Naive thymus-derived CD8-positive, alpha-beta T cell (primary cell): Measurements from ENCODE around the gene FAT2. TPM values are rescaled to one million over a fixed set of nuclear protein-coding genes. Genes with fewer than 3 reads are reported as not detected.

ENCODE experiments used
- ATAC-seq, 2 donors: fragments of 150-1000 bp; cut with Tn5 transposase in 1 of 2; sonication (Bioruptor Pico), chemical (Tn5 transposase) in 1 of 2; 1 replicate in 1 of 2; 2 replicates in 1 of 2; pipeline ENCODE4 v1.10.0; 2021; ENCODE audit warnings: mild to moderate bottlenecking in 2 of 2, moderate library complexity in 2 of 2
- POLR2A ChIA-PET: fragments of 350-600 bp; sonication (Branson Sonifier 250); formaldehyde crosslinking; loops from one replicate; lab custom pipeline; 2021; ENCODE audit warnings: antibody characterized with exemption; lab: Charles Lee
- DNase-seq, 10 donors: peaks; one replicate each; pipeline versions ENCODE4 v3.0.0 to v3.0.0-alpha.2; 2020 to 2022
- H3K27ac Mint-ChIP-seq, 10 donors: one replicate each; pipeline ENCODE4 v1.8.0; 2020 to 2022; ENCODE audit warnings: mild to moderate bottlenecking in 10 of 10, mixed read lengths in 10 of 10, moderate library complexity in 4 of 10, inconsistent platforms in 1 of 10
- H3K27me3 Mint-ChIP-seq, 5 donors: one replicate each; pipeline ENCODE4 v1.8.0; 2021 to 2022; ENCODE audit warnings: mixed read lengths in 5 of 5
- H3K36me3 Mint-ChIP-seq, 3 donors: one replicate each; pipeline ENCODE4 v1.8.0; 2020 to 2022; ENCODE audit warnings: mixed read lengths in 3 of 3, mild to moderate bottlenecking in 2 of 3, inconsistent platforms in 1 of 3
- H3K4me1 Mint-ChIP-seq, 4 donors: one replicate each; pipeline ENCODE4 v1.8.0; 2021 to 2022; ENCODE audit warnings: mixed read lengths in 4 of 4
- H3K4me3 Mint-ChIP-seq, 10 donors: one replicate each; pipeline ENCODE4 v1.8.0; 2020 to 2022; ENCODE audit warnings: mild to moderate bottlenecking in 10 of 10, mixed read lengths in 10 of 10, moderate library complexity in 6 of 10, inconsistent platforms in 1 of 10
- H3K9me3 Mint-ChIP-seq, 9 donors: one replicate each; pipeline ENCODE4 v1.8.0; 2020 to 2022; ENCODE audit warnings: mixed read lengths in 9 of 9, mild to moderate bottlenecking in 3 of 9, inconsistent platforms in 1 of 9, moderate library complexity in 1 of 9
- polyA plus RNA-seq, 3 donors: library from polyadenylated mRNA; unstranded; fragments of 300-500 nt; fragmentation: Illumina TruSeq; gene quantifications; one replicate each; pipeline ENCODE4 v1.2.3, GENCODE V29; 2021
- total RNA-seq, 8 experiments: library from RNA in 2 of 8; stranded (reverse) in 2 of 8; gene quantifications; one replicate each; pipeline ENCODE4 v1.2.3 and lab custom pipeline; 2021 to 2026

Gene FAT2, protein sequence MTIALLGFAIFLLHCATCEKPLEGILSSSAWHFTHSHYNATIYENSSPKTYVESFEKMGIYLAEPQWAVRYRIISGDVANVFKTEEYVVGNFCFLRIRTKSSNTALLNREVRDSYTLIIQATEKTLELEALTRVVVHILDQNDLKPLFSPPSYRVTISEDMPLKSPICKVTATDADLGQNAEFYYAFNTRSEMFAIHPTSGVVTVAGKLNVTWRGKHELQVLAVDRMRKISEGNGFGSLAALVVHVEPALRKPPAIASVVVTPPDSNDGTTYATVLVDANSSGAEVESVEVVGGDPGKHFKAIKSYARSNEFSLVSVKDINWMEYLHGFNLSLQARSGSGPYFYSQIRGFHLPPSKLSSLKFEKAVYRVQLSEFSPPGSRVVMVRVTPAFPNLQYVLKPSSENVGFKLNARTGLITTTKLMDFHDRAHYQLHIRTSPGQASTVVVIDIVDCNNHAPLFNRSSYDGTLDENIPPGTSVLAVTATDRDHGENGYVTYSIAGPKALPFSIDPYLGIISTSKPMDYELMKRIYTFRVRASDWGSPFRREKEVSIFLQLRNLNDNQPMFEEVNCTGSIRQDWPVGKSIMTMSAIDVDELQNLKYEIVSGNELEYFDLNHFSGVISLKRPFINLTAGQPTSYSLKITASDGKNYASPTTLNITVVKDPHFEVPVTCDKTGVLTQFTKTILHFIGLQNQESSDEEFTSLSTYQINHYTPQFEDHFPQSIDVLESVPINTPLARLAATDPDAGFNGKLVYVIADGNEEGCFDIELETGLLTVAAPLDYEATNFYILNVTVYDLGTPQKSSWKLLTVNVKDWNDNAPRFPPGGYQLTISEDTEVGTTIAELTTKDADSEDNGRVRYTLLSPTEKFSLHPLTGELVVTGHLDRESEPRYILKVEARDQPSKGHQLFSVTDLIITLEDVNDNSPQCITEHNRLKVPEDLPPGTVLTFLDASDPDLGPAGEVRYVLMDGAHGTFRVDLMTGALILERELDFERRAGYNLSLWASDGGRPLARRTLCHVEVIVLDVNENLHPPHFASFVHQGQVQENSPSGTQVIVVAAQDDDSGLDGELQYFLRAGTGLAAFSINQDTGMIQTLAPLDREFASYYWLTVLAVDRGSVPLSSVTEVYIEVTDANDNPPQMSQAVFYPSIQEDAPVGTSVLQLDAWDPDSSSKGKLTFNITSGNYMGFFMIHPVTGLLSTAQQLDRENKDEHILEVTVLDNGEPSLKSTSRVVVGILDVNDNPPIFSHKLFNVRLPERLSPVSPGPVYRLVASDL (N-terminal part only)
- total RNA-seq (not detected), polyA plus RNA-seq (under 1 TPM in 1 of 3 donors, not detected in 2; 0.03 TPM), total RNA-seq (lab: John Stamatoyannopoulos, UW) (0 to 0.17 (median 0) reads per million in 6 experiments)

DNA sequence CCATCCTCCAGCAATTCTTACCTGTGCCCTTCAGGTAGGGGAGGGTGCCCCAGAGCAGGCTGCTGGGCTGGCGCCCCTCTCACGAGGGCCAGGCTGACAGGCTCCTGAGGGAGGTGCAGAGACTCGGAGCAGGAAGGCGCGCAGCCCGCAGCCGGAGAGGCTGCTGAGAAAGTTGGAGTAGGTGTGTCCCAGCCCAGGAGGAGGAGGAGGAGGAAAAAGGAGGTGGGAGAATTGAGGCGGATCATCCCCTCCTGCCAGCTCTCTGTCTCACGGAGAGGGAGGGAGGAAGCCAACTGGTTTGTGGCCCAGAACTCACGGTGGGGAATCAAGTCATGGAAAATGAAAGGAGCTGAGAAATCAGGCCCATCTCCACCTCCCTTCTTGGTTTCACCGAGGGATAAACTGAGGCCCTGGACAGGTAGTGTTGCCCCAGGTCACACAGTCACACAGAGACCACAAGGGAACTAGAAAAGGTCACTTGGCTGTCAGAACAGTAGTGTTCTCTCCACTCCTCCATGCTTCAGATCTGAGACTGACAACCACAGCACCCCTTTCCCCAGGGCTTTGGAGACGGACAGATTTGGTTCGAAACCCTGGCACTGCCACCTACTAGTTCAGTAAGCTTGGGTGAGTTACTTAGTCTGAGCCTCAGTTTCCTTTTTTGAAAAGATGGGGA is at the start of gene FAT2:
TSS of gene FAT2 (minus strand) at position 188 of the 676 bp plus-strand sequence. CDS start 22,400 bp downstream, outside the sequence.
- H3K9me3 Mint-ChIP-seq, result no peaks in the 10 kb centered on the region
- peaks cover 0 to 7% (median 0%) of the 10 kb centered on the region in 4 donors for H3K4me1 Mint-ChIP-seq
- POLR2A ChIA-PET, result no interaction called here
- no peaks in the 10 kb centered on the region for H3K36me3 Mint-ChIP-seq
- H3K27me3 Mint-ChIP-seq, result peaks cover 0 to 10% (median 0%) of the 10 kb centered on the region in 5 donors
- no peak for DNase-seq
- H3K27ac Mint-ChIP-seq, result peak within 1 kb of the TSS in 2 of 10 donors; percentile 53 to 58
- no peak for ATAC-seq
- H3K4me3 Mint-ChIP-seq, result no peak within 1 kb of the TSS

DNA sequence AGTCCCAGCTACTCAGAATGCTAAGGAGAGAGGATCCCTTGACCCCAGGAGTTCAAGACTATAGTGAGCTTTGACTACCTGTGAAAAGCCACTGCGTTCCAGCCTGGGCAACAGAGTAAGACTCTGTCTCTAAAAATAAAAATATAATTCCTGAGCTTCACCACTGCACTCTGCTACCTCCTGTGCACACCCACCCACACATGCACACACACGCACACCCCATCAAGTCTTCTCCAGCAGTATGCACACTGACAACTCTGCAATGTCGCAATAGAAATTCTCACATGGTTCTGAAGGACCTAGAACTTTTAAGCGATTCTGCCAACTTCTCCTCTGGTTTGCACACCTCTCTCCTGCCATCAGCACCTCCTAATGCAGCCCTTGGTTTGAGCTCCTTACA is 47.5 kb upstream of the FAT2 start:
- POLR2A ChIA-PET, result no interaction called here
- H3K4me1 Mint-ChIP-seq, result peaks cover 10 to 17% (median 11%) of the 10 kb centered on the region in 4 donors
- ATAC-seq (no peak), DNase-seq (no peak)
- H3K4me3 Mint-ChIP-seq, result no peak overlapping the region
- peaks cover 0 to 2% (median 0%) of the 10 kb centered on the region in 5 donors for H3K27me3 Mint-ChIP-seq
- H3K9me3 Mint-ChIP-seq, result no peaks in the 10 kb centered on the region
- H3K27ac Mint-ChIP-seq, result no peak overlapping the region
- no peaks in the 10 kb centered on the region for H3K36me3 Mint-ChIP-seq

DNA sequence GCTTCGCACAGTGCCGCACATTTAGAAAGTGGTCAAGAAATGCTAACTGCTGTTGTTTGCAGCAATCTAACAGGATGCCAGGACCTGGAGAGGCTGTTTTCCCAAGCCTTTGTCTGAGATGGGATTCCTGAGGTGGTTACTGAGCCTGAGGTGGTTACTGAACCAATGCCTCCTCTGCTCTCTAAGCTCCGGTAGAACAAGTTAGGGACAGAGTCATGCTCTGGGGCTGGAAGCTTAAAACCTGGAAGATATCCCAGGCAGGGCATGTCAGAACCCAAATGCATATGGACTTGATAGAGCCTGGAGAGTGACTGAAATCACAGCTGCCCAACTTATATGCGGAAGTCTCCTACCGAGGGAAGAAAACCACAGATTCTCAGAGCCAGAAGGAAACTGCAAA is 46.5 kb upstream of the FAT2 start:
- peaks cover 10 to 17% (median 11%) of the 10 kb centered on the region in 4 donors for H3K4me1 Mint-ChIP-seq
- no peak overlapping the region for H3K4me3 Mint-ChIP-seq
- ATAC-seq (no peak), DNase-seq (no peak)
- no peak overlapping the region for H3K27ac Mint-ChIP-seq
- no peaks in the 10 kb centered on the region for H3K9me3 Mint-ChIP-seq
- H3K36me3 Mint-ChIP-seq, result no peaks in the 10 kb centered on the region
- peaks cover 0 to 2% (median 0%) of the 10 kb centered on the region in 5 donors for H3K27me3 Mint-ChIP-seq
- POLR2A ChIA-PET, result no interaction called here

DNA sequence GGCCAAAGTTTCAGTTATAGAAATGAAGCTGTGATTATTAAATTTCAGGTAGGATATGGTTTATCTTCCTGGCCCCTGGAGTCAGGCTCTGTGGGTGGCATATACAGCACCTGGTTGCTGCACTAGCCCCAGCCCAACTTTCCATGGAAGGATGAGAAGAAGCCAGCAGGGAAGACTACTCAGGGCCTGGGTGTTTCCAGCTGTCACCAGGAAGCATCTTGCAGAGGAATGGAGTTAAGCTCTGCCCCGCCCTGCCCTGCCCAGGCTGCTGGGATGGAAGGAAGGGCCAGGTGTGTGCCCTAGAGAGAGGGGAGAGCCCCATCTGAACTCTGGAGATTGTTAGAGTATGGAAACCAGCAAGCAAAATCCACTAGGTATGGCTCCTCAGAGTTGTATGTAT is 42.8 kb upstream of the FAT2 start:
- H3K27me3 Mint-ChIP-seq, result peaks cover 0 to 12% (median 5%) of the 10 kb centered on the region in 5 donors
- POLR2A ChIA-PET, result no interaction called here
- no peak for ATAC-seq
- no peaks in the 10 kb centered on the region for H3K36me3 Mint-ChIP-seq
- peaks cover 0 to 7% (median 3%) of the 10 kb centered on the region in 4 donors for H3K4me1 Mint-ChIP-seq
- H3K4me3 Mint-ChIP-seq, result no peak overlapping the region
- no peaks in the 10 kb centered on the region for H3K9me3 Mint-ChIP-seq
- peak overlapping the region in 1 of 10 donors; percentile 62 for H3K27ac Mint-ChIP-seq
- DNase-seq, result no peak

DNA sequence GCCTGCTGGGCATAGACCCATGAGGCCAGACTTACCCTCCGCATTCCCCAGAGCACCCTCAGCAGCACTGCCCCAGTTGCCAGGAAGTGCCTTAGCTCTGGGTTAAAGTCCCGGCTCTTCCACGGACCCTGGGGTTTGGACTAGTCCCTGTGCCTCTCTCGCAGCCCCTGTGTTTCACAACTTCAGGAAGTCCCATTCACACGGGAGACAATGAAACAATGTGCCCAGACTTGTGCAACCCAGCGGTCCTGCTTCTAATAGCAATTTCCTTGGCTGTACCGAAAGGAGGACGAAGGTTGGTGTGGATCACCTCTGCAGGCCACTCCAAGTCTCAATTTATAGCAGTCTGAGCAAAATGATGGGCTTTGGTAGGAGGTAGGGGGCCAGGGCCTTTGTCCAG is 41.8 kb upstream of the FAT2 start:
- no peak for DNase-seq
- Mint-ChIP-seq H3K36me3 (no peaks in the 10 kb centered on the region), H3K4me3 (no peak overlapping the region), H3K4me1 (peaks cover 0 to 5% (median 2%) of the 10 kb centered on the region in 4 donors), H3K9me3 (no peaks in the 10 kb centered on the region), H3K27ac (no peak overlapping the region), H3K27me3 (peaks cover 0 to 12% (median 5%) of the 10 kb centered on the region in 5 donors)
- no peak for ATAC-seq
- POLR2A ChIA-PET, result no interaction called here

DNA sequence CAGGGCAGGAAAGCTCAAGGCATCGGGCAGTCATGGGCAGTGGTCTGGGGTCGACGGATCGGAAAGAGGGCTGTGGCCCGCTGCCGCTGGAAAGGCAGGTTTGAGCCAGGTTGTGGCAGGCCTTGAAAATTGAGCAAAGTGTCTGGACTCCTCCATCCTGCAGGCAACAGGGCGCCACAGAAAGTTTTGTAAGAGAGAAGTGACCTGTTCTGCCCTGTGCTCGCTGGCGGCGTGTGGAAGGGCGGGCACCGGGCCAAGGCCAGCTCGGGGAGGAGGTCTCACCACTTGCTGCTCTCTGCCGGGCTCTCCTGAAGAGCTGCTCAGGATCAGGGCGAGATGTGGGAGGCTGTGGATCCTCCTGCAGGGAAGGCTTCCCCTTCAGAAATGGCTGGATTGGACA is 41.4 kb upstream of the FAT2 start:
- H3K4me1 Mint-ChIP-seq, result peaks cover 0 to 5% (median 2%) of the 10 kb centered on the region in 4 donors
- H3K9me3 Mint-ChIP-seq, result no peaks in the 10 kb centered on the region
- no peak overlapping the region for H3K4me3 Mint-ChIP-seq
- H3K27me3 Mint-ChIP-seq, result peaks cover 0 to 12% (median 5%) of the 10 kb centered on the region in 5 donors
- POLR2A ChIA-PET, result no interaction called here
- ATAC-seq (no peak), DNase-seq (no peak)
- H3K27ac Mint-ChIP-seq, result no peak overlapping the region
- H3K36me3 Mint-ChIP-seq, result no peaks in the 10 kb centered on the region

DNA sequence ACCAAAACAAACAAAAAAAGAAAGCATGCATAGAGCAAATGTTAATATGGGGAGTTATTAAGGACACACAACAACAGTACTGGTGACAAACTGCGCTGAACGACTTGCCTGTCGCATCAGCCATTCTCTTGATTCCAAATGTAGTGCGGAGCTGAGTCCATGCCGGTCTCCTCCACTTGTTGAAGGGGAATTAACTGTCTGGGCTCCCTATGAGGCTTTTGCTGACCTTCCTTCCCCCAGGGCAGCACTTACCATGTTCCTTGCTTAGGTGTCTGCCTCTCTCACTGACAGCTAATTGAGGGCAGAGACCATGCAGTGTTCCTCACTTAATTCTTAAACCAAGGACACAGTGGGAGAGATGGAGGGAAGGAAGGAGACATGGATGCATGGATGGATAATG is 40.8 kb upstream of the FAT2 start:
- Mint-ChIP-seq H3K36me3 (no peaks in the 10 kb centered on the region), H3K9me3 (no peaks in the 10 kb centered on the region), H3K27ac (no peak overlapping the region), H3K27me3 (peaks cover 0 to 12% (median 5%) of the 10 kb centered on the region in 5 donors), H3K4me1 (peaks cover 0 to 5% (median 2%) of the 10 kb centered on the region in 4 donors), H3K4me3 (no peak overlapping the region)
- DNase-seq (no peak), ATAC-seq (no peak)
- POLR2A ChIA-PET, result no interaction called here

DNA sequence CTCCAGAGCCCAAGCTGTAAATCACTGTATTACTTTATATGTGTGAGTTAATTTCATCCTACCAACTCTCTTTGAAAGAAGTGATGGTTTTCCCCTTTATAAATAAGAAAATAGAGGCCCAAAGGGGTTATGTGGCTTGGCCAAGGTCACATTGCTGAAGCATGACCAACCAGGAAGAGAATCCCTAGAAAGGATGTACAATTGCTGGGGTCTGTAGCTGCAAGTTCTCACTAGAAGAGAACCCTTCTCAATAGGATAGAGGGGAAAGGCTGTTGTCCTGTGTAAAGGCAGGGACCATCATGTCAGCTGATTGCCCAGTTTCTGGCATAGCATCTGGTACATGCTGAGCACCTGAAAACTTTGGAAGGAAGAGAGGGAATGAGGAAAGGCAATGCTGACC is 39.0 kb upstream of the FAT2 start:
- POLR2A ChIA-PET, result no interaction called here
- peaks cover 0 to 12% (median 5%) of the 10 kb centered on the region in 5 donors for H3K27me3 Mint-ChIP-seq
- DNase-seq, result no peak

DNA sequence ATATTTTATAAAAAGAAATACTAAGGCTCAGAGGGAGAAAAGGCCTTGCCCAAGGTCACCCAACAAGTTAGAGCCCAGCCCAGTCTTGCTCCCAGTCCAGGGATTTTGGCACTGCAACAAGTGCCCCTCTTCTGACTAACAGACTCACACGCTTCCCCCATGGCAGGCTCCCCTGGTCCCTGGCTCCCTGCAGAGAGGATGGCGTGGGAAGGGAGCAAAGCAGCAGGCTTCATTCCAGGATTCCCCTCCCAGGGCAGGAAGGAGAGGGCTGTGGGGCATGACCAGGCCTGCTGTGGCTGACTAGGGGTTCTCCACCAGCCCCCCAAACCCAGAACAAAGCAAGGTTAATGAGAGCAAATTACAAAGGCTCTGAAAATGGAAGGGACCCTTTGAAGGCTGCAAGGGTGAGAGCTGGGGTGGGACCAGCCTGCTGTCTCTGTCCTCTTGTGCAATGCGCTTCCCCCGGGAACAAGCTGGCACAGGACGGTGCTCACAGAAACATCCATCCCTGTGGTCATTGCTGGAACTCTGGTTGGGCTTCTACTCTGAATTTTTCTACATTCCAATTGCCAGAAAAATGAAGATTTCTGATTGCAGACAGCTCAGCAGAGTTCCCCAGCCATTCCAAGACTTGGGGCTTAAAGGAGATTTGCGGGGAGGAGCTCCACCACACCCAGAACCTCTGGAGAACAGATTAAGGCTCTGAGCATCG is 37.1 kb upstream of the FAT2 start:
- Mint-ChIP-seq H3K9me3 (peaks cover 0 to 2% (median 0%) of the 10 kb centered on the region in 9 donors), H3K36me3 (no peaks in the 10 kb centered on the region)

More for the DNA sequence above, 39.0 kb upstream of the FAT2 start:
- H3K27ac Mint-ChIP-seq, result peak overlapping the region in 3 of 10 donors; percentile 32 to 78 (median 49)
- no peaks in the 10 kb centered on the region for H3K36me3 Mint-ChIP-seq
- no peak overlapping the region for H3K4me3 Mint-ChIP-seq
- no peak for ATAC-seq
- H3K4me1 Mint-ChIP-seq, result peaks cover 0 to 5% (median 2%) of the 10 kb centered on the region in 4 donors
- no peaks in the 10 kb centered on the region for H3K9me3 Mint-ChIP-seq

DNA sequence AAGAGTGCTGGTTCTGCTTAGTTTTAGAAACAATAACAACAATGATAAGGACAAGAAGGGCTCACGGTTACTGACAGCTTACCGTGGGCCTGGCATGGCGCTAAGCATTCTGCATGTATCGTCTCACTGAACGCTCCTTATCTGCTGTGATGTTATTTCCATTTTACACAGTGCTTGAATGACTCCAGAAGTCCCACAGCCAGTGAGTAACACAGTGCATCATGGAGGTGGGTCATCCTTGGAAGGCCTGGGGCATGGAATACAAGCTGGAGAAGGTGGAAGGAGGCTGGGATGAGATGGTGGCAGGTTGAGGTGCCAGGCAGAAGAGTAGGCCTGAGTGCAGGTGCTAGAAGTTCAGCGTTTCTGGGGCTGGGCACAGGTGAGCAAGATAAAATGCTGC is 36.5 kb upstream of the FAT2 start:
- no peaks in the 10 kb centered on the region for H3K36me3 Mint-ChIP-seq
- ATAC-seq (no peak), DNase-seq (no peak)
- H3K4me1 Mint-ChIP-seq, result peaks cover 0 to 6% (median 3%) of the 10 kb centered on the region in 4 donors
- H3K27me3 Mint-ChIP-seq, result peaks cover 0 to 12% (median 5%) of the 10 kb centered on the region in 5 donors
- POLR2A ChIA-PET, result no interaction called here
- H3K27ac Mint-ChIP-seq, result peak overlapping the region in 1 of 10 donors; percentile 54
- peaks cover 0 to 2% (median 0%) of the 10 kb centered on the region in 9 donors for H3K9me3 Mint-ChIP-seq
- no peak overlapping the region for H3K4me3 Mint-ChIP-seq

More for the DNA sequence above, 37.1 kb upstream of the FAT2 start:
- Mint-ChIP-seq H3K4me1 (peaks cover 0 to 5% (median 2%) of the 10 kb centered on the region in 4 donors), H3K4me3 (no peak overlapping the region), H3K27me3 (peaks cover 0 to 12% (median 5%) of the 10 kb centered on the region in 5 donors), H3K27ac (no peak overlapping the region)
- DNase-seq (no peak), ATAC-seq (no peak)
- POLR2A ChIA-PET, result no interaction called here

DNA sequence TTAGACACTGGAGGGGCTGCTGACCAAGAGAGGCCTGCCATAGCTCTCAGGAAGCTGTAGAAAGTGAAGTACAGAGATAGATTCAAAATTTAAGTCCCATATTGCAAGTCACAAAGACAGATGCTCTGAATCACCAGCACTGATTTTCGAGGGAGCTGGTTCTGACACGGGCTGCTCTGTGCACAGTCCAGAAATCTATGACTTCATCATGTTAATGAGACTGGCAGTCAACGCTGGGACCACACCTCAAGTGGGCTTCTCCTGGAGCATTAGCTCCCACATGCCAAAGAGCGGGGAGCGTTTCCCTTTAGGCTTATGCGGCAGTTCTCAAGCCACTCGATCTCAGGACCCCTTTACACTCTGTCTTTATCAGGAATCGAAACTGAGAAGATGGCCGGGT is 34.2 kb upstream of the FAT2 start:
- Mint-ChIP-seq H3K27ac (peak overlapping the region in 1 of 10 donors; percentile 34), H3K9me3 (peaks cover 0 to 2% (median 0%) of the 10 kb centered on the region in 9 donors), H3K4me1 (peaks cover 0 to 14% (median 4%) of the 10 kb centered on the region in 4 donors), H3K4me3 (no peak overlapping the region), H3K36me3 (no peaks in the 10 kb centered on the region), H3K27me3 (peaks cover 0 to 16% (median 7%) of the 10 kb centered on the region in 5 donors)
- no peak for ATAC-seq
- POLR2A ChIA-PET, result no interaction called here
- no peak for DNase-seq
